ENCODE data around the gene GH2. TPM values are rescaled to one million over a fixed set of nuclear protein-coding genes. Genes with fewer than 3 reads are reported as not detected.
A peak's percentile ranks its signal among the peaks of the same experiment; 100 is the strongest.
"Not testable (repeated sequence)": the region's sequence is repeated elsewhere in the genome, so short reads cannot be mapped to it uniquely, and the experiment has no call there.

The GH2 gene
- polyA plus RNA-seq, 4 donors: not detected

GRCh38 chr17:63874693-63875092, 7.1 kb downstream of the GH2 start:
- not testable (repeated sequence) for DNase-seq (ENCODE audit: low read depth in 4 of 4, low spot score in 2 of 4)

- DNase-seq (ENCODE audit: low read depth in 4 of 4, low spot score in 2 of 4): not testable (repeated sequence)
These were observed 7.6 kb downstream of the GH2 start for GRCh38 chr17:63874061-63874626.

GRCh38 chr17:63873577-63873976, 8.2 kb downstream of the GH2 start, which contains the start of gene CSH2:
TSS of gene CSH2 (minus strand) at chr17:63873677. CDS start at chr17:63873614, 63 bp downstream.
- DNase-seq (ENCODE audit: low read depth in 4 of 4, low spot score in 2 of 4): not testable (repeated sequence)

GRCh38 chr17:63871646-63872365, 9.9 kb downstream of the GH2 start:
- DNase-seq (ENCODE audit: low read depth in 4 of 4, low spot score in 2 of 4): not testable (repeated sequence)

DNA sequence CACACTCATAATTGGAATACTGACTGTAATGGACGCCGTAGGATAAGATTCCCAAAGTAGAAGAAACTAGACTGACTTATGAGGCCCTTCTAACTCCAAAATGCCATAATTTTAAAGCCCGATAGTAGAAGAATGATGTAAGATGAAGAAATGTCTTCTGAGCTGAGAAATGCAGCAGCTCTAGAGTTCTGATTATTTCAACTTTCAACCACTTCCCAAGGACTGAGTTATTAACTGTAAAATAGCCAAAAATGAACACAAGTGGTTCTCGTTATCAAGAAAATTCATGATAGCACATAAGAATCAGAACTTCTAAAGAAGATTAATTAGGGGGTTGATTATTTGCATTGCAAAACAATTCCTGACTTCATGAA, 11.5 kb downstream of the GH2 start:
- not testable (repeated sequence) for DNase-seq (ENCODE audit: low read depth in 4 of 4, low spot score in 2 of 4)

DNA sequence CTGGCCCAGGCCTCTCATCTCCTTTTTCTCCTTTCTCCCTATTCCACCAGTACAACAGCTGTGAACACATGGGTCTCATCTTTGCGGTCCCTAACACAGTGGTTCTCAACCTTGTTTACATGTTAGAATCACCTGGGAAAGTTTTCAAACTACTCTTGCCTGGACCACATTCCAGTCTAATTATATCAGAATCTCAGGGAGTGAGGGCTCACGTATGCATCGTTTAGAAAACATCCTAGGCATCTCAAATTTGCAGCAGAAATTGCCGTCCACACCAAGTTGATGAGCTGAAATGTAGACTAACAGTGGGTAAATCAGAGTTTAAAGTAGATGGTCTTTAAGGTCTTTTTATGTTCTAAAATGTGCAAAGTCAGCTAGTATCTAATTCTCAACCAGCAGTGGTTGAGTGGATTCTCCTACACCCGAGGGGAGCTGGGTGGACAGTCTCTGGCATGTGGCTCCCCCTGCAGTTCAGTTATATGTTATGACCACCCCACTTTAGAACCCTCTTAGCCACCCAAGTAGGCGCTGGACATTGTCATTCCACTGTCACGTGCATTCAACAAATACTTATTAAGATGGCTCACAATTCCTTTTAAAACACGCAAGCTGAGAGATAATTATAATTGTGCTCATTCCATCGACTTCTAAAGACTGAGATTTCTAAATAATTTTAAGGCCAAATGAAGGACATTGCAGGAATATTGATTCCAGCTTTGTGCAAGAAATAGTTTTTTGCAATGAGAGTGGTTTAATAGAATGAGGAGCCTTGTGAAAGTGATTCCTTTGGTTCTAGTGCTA, 12.1 kb downstream of the GH2 start:
- DNase-seq (ENCODE audit: low read depth in 4 of 4, low spot score in 2 of 4): not testable (repeated sequence)

DNA sequence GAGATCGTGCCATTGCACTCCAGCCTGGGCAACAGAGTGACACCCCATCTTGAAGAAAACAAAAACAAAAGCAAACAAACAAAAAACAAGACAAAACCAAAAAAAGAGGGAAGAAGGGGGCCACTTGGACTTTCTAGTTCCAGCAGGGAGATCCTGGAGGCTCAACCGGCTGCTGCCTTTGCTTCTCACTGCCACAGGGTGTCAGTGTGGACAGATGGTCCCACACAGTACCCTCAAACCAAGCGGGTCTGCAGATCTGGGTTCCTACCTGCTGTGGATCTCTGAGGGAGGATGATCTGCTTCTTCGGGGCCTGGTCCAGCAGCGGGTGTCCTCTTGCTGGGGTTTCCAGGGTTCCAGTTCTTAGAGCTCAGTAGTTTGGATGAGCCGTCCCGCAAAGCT, 15.1 kb downstream of the GH2 start:
- DNase-seq (ENCODE audit: low read depth in 4 of 4, low spot score in 2 of 4): not testable (repeated sequence)

DNA sequence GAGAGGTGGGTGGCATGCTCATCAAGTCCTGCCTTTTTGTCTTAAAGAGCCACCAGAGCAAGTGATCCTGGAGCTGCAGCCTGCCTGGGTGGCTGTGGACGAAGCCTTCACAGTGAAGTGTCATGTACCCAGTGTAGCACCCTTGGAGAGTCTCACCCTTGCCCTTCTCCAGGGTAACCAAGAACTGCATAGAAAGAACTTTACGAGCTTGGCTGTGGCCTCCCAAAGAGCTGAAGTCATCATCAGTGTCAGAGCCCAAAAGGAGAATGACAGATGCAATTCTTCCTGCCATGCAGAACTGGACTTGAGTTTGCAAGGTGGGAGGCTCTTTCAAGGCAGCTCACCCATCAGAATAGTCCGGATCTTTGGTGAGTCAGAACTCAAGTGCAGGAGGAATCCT, 22.5 kb downstream of the GH2 start:
- DNase-seq (ENCODE audit: low read depth in 4 of 4, low spot score in 2 of 4): no peak

DNA sequence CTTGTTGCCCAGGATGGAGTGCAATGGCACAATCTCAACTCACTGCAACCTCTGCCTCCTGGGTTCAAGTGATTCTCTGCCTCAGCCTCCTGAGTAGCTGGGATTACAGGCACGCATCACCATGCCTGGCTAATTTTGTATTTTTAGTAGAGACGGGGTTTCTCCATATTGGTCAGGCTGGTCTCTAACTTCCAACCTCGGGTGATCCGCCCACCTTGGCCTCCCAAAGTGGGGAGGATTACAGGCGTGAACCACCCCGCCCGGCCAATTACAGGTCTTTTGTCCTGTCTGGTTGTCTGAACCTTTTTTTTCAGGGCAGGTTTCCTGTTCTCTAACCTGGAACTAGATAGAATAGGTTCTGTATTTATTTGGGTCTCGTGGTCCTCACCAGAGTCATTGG, 25.3 kb downstream of the GH2 start:
- not testable (repeated sequence) for DNase-seq (ENCODE audit: low read depth in 4 of 4, low spot score in 2 of 4)

- no peak for DNase-seq (ENCODE audit: low read depth in 4 of 4, low spot score in 2 of 4)
These were observed 26.6 kb downstream of the GH2 start for GRCh38 chr17:63855185-63855584.

DNA sequence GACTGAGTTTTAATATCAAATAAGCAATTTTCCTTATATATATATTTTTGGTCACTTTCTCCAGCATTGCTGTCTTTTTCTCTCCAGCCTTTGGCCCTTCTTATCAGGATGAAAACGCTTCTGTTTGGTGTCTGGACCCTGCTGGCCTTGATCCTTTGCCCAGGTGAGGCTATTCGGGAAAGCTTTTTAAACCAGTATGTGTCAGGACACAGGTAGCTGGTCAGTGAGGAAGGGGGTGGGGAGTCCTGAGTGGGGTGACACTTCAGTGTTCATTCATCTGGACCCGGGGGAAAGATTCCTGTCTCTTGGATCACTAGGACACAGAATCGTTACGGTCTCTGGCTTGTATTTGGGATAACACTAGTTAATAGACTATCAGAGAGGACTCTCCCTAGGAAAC, 27.0 kb downstream of the GH2 start:
- DNase-seq (ENCODE audit: low read depth in 4 of 4, low spot score in 2 of 4): no peak

GRCh38 chr17:63853260-63853659, 28.5 kb downstream of the GH2 start:
- DNase-seq (ENCODE audit: low read depth in 4 of 4, low spot score in 2 of 4): no peak

DNA sequence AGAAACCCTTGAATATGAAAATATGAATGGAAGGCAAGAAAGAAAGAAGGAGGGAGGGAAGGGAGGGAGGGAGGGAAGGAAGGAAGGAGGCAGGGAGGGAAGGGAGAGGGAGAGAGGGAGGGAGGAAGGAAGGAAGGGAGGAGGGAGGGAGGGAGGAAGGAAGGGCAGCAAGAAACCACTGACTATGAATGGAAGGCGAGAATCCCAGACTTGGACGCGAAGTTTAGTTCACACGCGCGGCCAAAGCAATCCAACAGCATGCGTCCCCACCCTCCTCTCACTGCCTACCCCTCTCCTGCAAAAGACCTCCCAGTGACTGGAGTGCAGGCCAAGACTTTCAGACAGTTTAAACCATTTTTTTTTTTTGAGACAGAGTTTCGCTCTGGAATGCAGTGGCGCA, 31.3 kb downstream of the GH2 start:
- no peak for DNase-seq (ENCODE audit: low read depth in 4 of 4, low spot score in 2 of 4)

DNA sequence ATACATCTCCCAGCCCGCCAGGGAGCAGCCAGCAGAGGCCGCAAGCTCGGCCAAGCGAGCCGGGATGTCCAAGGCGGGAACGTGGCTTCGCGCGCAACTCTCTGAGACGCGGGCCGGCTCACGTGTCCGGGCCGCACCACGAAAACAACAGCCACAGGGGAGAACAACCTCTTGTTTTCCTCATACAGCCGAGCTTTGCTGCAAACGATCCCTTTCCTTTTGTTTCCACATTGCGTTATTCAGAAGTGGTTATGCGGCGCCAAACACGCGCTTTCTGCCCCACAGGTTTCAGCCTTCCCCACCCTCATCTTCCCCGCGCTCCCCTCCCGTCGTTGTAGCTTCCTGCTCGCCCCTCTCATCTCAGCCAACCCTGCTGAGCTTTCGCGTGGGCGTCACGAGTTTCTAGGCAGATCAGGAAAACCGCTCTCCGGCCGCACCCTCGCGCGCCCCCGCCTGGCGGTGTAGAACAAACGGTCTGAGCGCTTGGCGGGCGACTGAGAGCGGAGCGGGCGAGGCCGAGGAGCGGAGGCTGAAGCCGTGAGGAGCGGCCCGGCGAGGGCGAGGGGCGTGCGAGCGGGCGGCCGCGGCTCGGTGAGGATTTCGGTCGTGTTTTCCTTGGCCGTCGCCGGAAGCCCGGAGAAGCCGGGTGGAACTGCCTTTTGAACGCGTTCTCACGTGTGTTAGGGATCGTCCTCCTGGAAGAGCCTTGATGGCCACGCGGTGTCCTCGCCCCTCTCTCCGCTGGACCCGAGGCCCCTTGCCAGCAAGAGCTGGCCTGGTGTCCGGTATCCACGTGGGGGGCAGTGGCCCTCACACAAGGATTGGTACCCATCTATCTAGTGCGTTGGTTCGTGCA, 32.7 kb downstream of the GH2 start:
- DNase-seq (ENCODE audit: low read depth in 4 of 4, low spot score in 2 of 4): peak in 3 of 4 donors; percentile 77 to 82 (median 78)

DNA sequence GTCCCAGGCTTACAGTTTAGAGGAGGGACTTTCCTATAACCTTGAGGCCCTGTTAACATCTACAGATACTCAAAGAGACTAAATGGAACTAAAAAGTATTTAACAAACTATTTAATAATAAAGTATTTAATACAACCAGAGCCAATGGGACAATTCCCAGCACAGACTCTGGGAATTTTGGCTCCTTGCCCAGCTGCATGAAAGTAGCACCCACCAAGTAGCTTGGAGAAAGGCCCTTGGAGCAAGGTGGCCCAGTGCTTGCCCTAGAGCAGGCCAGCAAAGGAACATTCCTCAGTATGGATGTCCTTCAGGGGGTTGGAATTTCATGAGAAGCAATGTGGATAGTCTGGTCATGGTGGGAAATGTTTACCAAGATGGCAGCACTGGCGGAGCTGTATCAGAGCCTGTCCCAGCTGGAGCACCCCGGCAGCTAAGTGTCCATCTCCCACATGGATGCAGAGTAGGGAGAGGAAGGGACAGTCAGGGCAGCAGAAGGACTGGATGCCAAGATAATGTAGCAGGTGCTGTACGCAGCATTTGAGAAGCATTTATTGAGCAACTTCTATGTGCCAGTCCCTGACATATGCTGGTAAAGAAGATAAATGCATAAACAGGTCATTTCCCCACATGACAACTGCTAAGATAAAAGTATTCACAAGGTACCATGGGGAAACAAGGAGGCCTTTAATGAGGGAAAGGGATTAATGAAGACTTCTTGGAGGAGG, 34.1 kb downstream of the GH2 start:
- no peak for DNase-seq (ENCODE audit: low read depth in 4 of 4, low spot score in 2 of 4)

GRCh38 chr17:63845509-63845908, 36.2 kb downstream of the GH2 start:
- no peak for DNase-seq (ENCODE audit: low read depth in 4 of 4, low spot score in 2 of 4)

DNA sequence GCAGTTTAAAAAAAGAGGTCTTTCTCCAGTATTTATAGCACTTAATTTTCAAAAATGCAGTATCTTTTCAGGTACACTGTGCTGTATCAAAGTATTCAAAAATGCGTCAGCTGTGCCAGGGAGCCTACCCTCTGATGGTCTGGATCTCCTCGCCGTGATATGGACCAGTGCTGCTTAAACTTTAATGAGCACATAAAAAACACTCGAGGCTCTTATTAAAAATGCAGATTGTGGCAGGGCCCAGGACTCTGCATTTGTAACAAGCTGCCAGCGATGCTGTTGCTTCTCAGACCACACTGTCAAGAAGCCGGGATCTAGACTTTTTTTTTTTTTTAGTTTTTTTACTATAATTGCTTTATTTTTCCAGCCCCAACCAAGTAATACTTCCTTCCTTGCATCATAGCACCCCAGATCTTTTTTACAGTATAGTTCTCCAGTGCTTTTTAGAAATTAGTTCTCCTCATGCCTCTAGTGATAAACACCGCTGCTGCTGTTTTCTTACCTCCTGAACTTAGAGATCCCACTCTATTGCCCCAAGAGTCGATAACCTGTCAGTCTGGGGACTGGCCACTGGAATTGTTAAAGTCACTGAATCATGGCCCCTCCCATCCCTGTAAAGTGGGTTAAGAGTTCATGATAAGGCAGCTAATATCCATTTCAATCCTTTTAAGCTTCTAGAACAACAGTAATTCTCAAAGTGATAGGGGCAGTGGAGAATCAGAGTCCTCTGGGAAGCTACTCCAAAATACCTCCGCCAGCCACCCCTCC, 37.6 kb downstream of the GH2 start:
- no peak for DNase-seq (ENCODE audit: low read depth in 4 of 4, low spot score in 2 of 4)

DNA sequence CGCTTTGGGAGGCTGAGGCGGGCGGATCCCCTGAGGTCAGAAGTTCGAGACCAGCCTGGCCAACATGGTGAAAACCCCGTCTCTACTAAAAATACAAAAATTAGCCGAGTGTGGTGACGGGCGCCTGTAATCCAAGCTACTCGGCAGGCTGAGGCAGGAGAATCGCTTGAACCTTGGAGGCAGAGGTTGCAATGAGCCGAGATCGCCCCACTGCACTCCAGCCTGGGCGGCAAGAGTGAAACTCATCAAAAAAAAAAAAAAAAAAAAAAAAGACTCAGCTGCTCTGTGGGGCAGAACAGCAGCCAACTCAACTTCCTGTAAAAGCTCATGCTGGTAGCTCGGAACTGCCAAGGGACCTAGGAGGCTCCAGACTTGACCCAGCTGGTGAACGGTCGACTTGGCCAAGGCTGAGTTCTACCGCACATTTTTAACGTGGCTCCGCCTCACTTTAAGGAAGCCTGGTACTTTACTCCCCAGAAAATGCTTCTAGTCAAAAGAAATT, 38.3 kb downstream of the GH2 start:
- DNase-seq (ENCODE audit: low read depth in 4 of 4, low spot score in 2 of 4): not testable (repeated sequence)

All from left renal cortex interstitium (tissue), 4 donors.